ENCODE measurements around the gene RPAP3.
"Not testable (repeated sequence)": the region's sequence is repeated elsewhere in the genome, so short reads cannot be mapped to it uniquely, and the experiment has no call there.

The RPAP3 gene

GRCh38 chr12:47636908-47637780 is 68.7 kb downstream of the RPAP3 start:
- no peak for TF ChIP-seq ZNF274 (IDR thresholded peaks at IDR 0.05; ENCODE audit: low read depth, low read length)
- no peak overlapping the region for H3K4me3 ChIP-seq (ENCODE audit: low read length)

- not testable (repeated sequence) for H3K4me3 ChIP-seq (ENCODE audit: low read length)
Measured at GRCh38 chr12:47635770-47636169, 70.1 kb downstream of the RPAP3 start.

DNA sequence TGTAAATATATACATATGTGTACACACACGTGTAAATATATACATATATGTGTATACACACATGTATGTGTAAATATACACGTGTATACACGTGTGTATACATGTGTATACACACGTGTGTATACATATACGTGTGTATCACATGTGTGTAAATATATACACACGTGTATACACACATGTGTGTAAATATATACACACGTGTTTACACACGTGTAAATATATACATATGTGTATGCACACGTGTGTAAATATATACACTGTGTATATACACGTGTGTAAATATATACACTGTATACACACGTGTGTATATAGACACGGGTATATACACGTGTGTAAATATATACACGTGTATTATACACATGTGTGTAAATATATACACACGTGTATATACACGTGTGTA is 71.7 kb downstream of the RPAP3 start:
- no peak overlapping the region for H3K4me3 ChIP-seq (ENCODE audit: low read length)
- TF ChIP-seq ZNF274 (IDR thresholded peaks at IDR 0.05; ENCODE audit: low read depth, low read length): no peak

- no peak for TF ChIP-seq ZNF274 (IDR thresholded peaks at IDR 0.05; ENCODE audit: low read depth, low read length)
- no peak overlapping the region for H3K4me3 ChIP-seq (ENCODE audit: low read length)
Measured at GRCh38 chr12:47621960-47622359, 83.9 kb downstream of the RPAP3 start.

DNA sequence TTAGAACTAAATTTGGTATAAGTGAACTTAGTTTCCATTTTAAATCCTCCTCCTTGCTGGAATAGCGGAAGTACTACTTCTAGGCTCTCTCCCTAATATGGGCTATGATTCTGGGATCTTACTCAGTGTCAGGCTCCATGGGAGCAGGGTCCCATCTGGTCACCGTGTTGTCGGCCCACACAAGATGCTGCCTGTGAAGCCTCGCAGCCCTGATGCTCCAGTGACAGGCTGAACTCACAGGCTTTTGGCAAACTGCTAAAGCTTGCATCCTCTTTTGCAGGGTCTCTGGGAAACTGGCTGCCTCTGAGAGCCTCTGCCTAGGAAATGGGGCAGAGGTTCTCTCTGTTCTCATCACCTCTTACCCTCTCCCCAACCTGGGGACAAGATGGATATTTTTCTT is 88.4 kb downstream of the RPAP3 start:
- TF ChIP-seq ZNF274 (IDR thresholded peaks at IDR 0.05; ENCODE audit: low read depth, low read length): no peak

DNA sequence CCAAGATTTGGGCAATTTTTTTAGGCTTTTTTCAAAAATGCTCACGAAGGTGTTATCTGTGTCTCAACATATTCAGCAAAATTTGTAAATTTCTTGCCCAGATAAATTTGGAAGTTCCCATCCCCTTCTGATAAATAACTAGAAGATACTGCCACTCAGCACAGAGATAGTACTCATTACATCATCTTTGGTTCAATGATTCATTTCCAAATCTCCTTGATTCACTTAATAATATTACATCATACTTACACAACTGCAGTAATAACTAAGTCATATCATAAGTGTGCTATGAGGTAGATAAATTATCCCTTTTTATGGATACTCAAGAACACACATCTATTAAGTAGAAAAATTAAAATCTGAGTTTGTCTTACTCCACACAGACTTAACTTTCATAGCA is 89.4 kb downstream of the RPAP3 start:
- no peak for TF ChIP-seq ZNF274 (IDR thresholded peaks at IDR 0.05; ENCODE audit: low read depth, low read length)
- H3K4me3 ChIP-seq (ENCODE audit: low read length): no peak overlapping the region

More for the DNA sequence above, 88.4 kb downstream of the RPAP3 start:
- no peak overlapping the region for H3K4me3 ChIP-seq (ENCODE audit: low read length)

- TF ChIP-seq ZNF274 (IDR thresholded peaks at IDR 0.05; ENCODE audit: low read depth, low read length): no peak
- H3K4me3 ChIP-seq (ENCODE audit: low read length): no peak overlapping the region
Measured at GRCh38 chr12:47615711-47616110, 90.1 kb downstream of the RPAP3 start.

DNA sequence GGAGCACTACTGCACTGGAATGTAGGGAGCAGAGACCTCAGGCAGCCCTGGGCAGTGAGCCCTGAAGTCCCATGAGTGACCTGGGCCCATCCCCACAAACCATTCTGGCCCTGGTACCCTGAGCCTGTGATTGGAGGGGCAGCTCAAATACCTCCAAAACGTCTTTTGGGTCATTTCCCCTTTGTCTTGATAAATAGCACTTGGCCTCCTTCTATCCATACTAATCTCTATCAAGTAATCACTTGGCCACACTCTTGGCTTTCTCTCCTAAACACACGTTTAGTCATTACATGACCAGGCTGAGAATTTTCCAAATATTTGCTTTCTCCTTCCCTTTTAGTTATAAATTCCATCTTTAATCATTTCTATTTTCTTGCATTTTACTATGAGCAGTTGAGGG is 91.3 kb downstream of the RPAP3 start:
- no peak for TF ChIP-seq ZNF274 (IDR thresholded peaks at IDR 0.05; ENCODE audit: low read depth, low read length)
- no peak overlapping the region for H3K4me3 ChIP-seq (ENCODE audit: low read length)

DNA sequence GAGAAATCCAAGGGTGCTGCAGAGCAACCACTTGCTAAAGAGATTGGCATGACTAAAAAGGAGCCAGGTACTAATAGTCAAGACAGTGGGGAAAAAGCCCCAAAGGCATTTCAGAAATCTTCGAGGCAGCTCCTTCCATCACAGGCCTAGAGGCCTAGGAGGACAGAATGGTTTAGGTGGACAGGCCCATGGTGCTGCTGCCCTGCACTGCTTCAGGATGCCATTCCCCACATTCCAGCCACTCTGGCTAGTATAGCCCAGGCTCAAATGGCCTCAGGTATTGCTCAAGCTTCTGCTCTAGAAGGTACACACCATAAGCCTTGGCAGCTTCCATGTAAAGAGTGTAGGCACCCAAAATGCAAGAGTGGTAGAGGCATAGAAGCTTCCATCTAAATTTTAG is 92.9 kb downstream of the RPAP3 start:
- TF ChIP-seq ZNF274 (IDR thresholded peaks at IDR 0.05; ENCODE audit: low read depth, low read length): no peak
- H3K4me3 ChIP-seq (ENCODE audit: low read length): no peak overlapping the region

- no peak for TF ChIP-seq ZNF274 (IDR thresholded peaks at IDR 0.05; ENCODE audit: low read depth, low read length)
- no peak overlapping the region for H3K4me3 ChIP-seq (ENCODE audit: low read length)
Measured at GRCh38 chr12:47611906-47612305, 93.9 kb downstream of the RPAP3 start.

All from GM08714 (cell line).